Testis (tissue), 3 donors: Measurements from ENCODE around the gene TAGLN2. TPM values are rescaled to one million over a fixed set of nuclear protein-coding genes. Genes with fewer than 3 reads are reported as not detected.

Experiments used
- DNase-seq: peaks from one replicate; pipeline ENCODE4 v3.0.0-alpha.2; 2019
- H3K27ac ChIP-seq, 2 donors: fragments of 200-600 bp; sonication (generic); one replicate each; pipeline ENCODE4 v1.5.1; 2019
- H3K27me3 ChIP-seq: fragments of 200-600 bp; sonication (generic); one replicate; pipeline ENCODE4 v1.5.1; 2019
- H3K36me3 ChIP-seq: fragments of 200-600 bp; sonication (generic); one replicate; pipeline ENCODE4 v1.5.1; 2017; ENCODE audit warnings: low read depth; ENCODE audit errors: missing control alignments
- H3K4me1 ChIP-seq: fragments of 200-600 bp; sonication (generic); one replicate; pipeline ENCODE4 v1.5.1; 2019
- H3K4me3 ChIP-seq, 2 donors: fragments of 200-600 bp; sonication (generic); one replicate each; pipeline ENCODE4 v1.5.1; 2017 to 2019
- H3K9me3 ChIP-seq: fragments of 200-600 bp; sonication (generic); one replicate; pipeline ENCODE4 v1.5.1; 2017
- POLR2A ChIP-seq: fragments of 450-650 bp; IDR thresholded peaks from one replicate; pipeline ENCODE4 v1.6.1; 2017; ENCODE audit warnings: antibody characterized with exemption, mild to moderate bottlenecking, moderate library complexity
- WGBS, 2 donors: methylation state at CpG; one replicate each; pipeline ENCODE4 v1.1.5; 2018; 5-methylcytosine and 5-hydroxymethylcytosine counted together
- intact Hi-C: fragments of 100-400 bp; cut with DNase I; formaldehyde crosslinking; loops from one replicate; pipeline ENCODE4 v1.15.1; 2023; ENCODE audit warnings: low total_unique reads
- polyA plus RNA-seq: library from polyadenylated mRNA; stranded (reverse); fragments of 350-450 nt; fragmentation: Illumina TruSeq; extraction: RNeasy Lipid Tissue Mini Kit (QIAGEN cat#74804); gene quantifications from one replicate; pipeline ENCODE4 v1.2.3, GENCODE V29; 2014; ENCODE audit warnings: low read depth, low replicate concordance; ENCODE audit not compliant: insufficient read depth
- total RNA-seq, 2 donors: library from RNA; depleted of rRNA; stranded (reverse); fragments of >200 nt; gene quantifications; one replicate each; pipeline ENCODE4 v1.2.3, GENCODE V29; 2016
- TF ChIP-seq, protein P1 (sequence below), 3 experiments: fragments of 450-650 bp in 2 of 3; fragments of 200-600 bp in 1 of 3; sonication (generic) in 1 of 3; IDR thresholded peaks; one replicate each; pipeline ENCODE4 v1.5.1; 2016 to 2019; ENCODE audit warnings: antibody characterized with exemption in 3 of 3, mild to moderate bottlenecking in 2 of 3, moderate library complexity in 1 of 3

The TAGLN2 gene
- total and polyA plus RNA-seq, 3 donors from 2014 or later, result 204 to 389 (median 305) TPM

GRCh38 chr1:159961636-159962035, 36.3 kb upstream of the TAGLN2 start:
- Histone ChIP-seq H3K27ac (no peak overlapping the region), H3K27me3 (no peaks in the 10 kb centered on the region), H3K9me3 (no peaks in the 10 kb centered on the region), H3K4me3 (no peak overlapping the region), H3K36me3 (no peaks in the 10 kb centered on the region), H3K4me1 (no peaks in the 10 kb centered on the region)
- 86 to 91% methylated on average over 15 of the region's 15 CpGs for WGBS, 2 donors
- no peak for TF ChIP-seq POLR2A
- TF ChIP-seq, protein P1, sequence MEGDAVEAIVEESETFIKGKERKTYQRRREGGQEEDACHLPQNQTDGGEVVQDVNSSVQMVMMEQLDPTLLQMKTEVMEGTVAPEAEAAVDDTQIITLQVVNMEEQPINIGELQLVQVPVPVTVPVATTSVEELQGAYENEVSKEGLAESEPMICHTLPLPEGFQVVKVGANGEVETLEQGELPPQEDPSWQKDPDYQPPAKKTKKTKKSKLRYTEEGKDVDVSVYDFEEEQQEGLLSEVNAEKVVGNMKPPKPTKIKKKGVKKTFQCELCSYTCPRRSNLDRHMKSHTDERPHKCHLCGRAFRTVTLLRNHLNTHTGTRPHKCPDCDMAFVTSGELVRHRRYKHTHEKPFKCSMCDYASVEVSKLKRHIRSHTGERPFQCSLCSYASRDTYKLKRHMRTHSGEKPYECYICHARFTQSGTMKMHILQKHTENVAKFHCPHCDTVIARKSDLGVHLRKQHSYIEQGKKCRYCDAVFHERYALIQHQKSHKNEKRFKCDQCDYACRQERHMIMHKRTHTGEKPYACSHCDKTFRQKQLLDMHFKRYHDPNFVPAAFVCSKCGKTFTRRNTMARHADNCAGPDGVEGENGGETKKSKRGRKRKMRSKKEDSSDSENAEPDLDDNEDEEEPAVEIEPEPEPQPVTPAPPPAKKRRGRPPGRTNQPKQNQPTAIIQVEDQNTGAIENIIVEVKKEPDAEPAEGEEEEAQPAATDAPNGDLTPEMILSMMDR (IDR thresholded peaks at IDR 0.05), result no peak
- DNase-seq, result no peak
- intact Hi-C loops, result no loop called here

DNA sequence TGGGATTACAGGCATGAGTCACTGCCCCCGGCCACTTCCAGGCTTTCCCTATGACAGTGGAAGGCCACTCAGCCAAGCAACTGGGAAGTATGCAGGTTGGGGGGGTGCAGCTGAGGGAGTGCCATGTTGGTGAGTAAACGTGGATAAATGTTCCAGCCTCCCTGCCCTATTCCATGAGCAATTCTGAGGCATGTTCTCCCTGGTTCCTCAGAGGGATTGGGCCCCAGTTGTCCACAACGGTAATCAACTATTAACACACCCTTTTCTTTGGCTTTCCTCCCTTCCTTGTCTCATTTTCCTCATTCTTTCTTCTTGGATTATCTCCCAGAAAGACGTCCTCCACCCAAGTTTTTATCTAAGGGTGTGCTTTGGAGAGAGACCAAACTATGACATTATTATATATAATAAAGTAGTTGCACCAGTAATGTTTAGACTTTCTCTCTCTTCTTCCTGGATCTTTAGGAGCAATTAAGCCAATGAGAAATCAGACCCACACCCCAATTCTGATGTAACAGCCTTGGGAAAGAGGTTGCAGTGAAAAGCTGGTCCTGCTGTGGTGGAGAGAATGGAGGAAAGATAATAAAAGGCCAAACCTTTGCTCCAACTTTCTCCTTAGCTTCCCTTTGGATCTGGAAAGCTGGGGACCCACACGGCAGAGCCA, 35.5 kb upstream of the TAGLN2 start:
- H3K27me3 ChIP-seq, result no peaks in the 10 kb centered on the region
- TF ChIP-seq POLR2A, result no peak
- TF ChIP-seq, protein P1 (IDR thresholded peaks at IDR 0.05), result no peak
- no peak overlapping the region for H3K27ac ChIP-seq
- H3K4me3 ChIP-seq, result no peak overlapping the region
- H3K4me1 ChIP-seq, result no peaks in the 10 kb centered on the region
- DNase-seq, result no peak
- 32 to 41% methylated on average over 4 to 5 of the region's 5 CpGs for WGBS, 2 donors
- no peaks in the 10 kb centered on the region for H3K9me3 ChIP-seq
- intact Hi-C loops, result no loop called here
- no peaks in the 10 kb centered on the region for H3K36me3 ChIP-seq

- H3K27me3 ChIP-seq, result no peaks in the 10 kb centered on the region
- intact Hi-C loops, result no loop called here
- H3K27ac ChIP-seq, result no peak overlapping the region
- no peak for TF ChIP-seq POLR2A
- TF ChIP-seq, protein P1 (IDR thresholded peaks at IDR 0.05), result no peak
- no peaks in the 10 kb centered on the region for H3K9me3 ChIP-seq
- 74 to 77% methylated on average over 3 to 4 of the region's 4 CpGs for WGBS, 2 donors
- no peak for DNase-seq
- H3K36me3 ChIP-seq, result no peaks in the 10 kb centered on the region
- no peak overlapping the region for H3K4me3 ChIP-seq
- no peaks in the 10 kb centered on the region for H3K4me1 ChIP-seq
Measured at GRCh38 chr1:159959451-159959850, 34.1 kb upstream of the TAGLN2 start.

GRCh38 chr1:159958719-159959380, 33.5 kb upstream of the TAGLN2 start:
- intact Hi-C loops, result no loop called here
- H3K4me1 ChIP-seq, result no peaks in the 10 kb centered on the region
- no peaks in the 10 kb centered on the region for H3K9me3 ChIP-seq
- no peaks in the 10 kb centered on the region for H3K27me3 ChIP-seq
- H3K27ac ChIP-seq, result no peak overlapping the region
- no peak for DNase-seq
- H3K36me3 ChIP-seq, result no peaks in the 10 kb centered on the region
- TF ChIP-seq, protein P1 (IDR thresholded peaks at IDR 0.05), result no peak
- WGBS, 2 donors, result 55 to 57% methylated on average over 3 of the region's 3 CpGs
- H3K4me3 ChIP-seq, result no peak overlapping the region

- no peak for DNase-seq
- WGBS, 2 donors, result 55 to 61% methylated on average over 9 of the region's 9 CpGs
- Histone ChIP-seq H3K27me3 (no peaks in the 10 kb centered on the region), H3K27ac (no peak overlapping the region), H3K36me3 (no peaks in the 10 kb centered on the region), H3K9me3 (no peaks in the 10 kb centered on the region), H3K4me3 (no peak overlapping the region), H3K4me1 (no peaks in the 10 kb centered on the region)
- intact Hi-C loops, result no loop called here
- TF ChIP-seq, protein P1 (IDR thresholded peaks at IDR 0.05), result no peak
- no peak for TF ChIP-seq POLR2A
Measured at GRCh38 chr1:159957824-159958268, 32.5 kb upstream of the TAGLN2 start.
